Endothelial cell of umbilical vein (primary cell): Measurements from ENCODE around the gene LAMB1. TPM values are rescaled to one million over a fixed set of nuclear protein-coding genes. Genes with fewer than 3 reads are reported as not detected.

ENCODE experiments used
- BruUV-seq: library from RNA; stranded (reverse); fragments of 400-500 nt; replicated peaks from 2 replicates; lab custom pipeline; 2021; lab: Mats Ljungman, UMichigan
- CTCF ChIA-PET: fragments of 300-600, 350-600 bp; sonication (Branson Sonifier 250); formaldehyde crosslinking; loops from one replicate; lab custom pipeline; 2021; ENCODE audit warnings: antibody characterized with exemption, inconsistent platforms; lab: Charles Lee
- POLR2A ChIA-PET: fragments of 300-600, 350-600 bp; sonication (Branson Sonifier 250); formaldehyde crosslinking; loops from one replicate; lab custom pipeline; 2021; ENCODE audit warnings: antibody characterized with exemption, inconsistent platforms; lab: Charles Lee
- DNase-seq: peaks from one replicate; pipeline ENCODE4 v3.0.0-alpha.2; 2011; ENCODE audit warnings: low read depth, low spot score
- FAIRE-seq: peaks from 2 replicates; lab custom pipeline; 2011; peaks lifted over from hg19 to GRCh38; lab: Jason Lieb, UNC
- H2AFZ ChIP-seq: 2 replicates; pipeline ENCODE4 v1.6.0; 2012; ENCODE audit warnings: low read depth, low read length, control low read depth, inconsistent platforms
- H3K27ac ChIP-seq: 2 replicates; pipeline ENCODE4 v1.5.1; 2011; ENCODE audit warnings: low read depth, mild to moderate bottlenecking, control low read depth, low read length, moderate library complexity; ENCODE audit not compliant: insufficient read depth
- H3K27me3 ChIP-seq, 2 experiments: 2 replicates each; pipeline versions ENCODE4 v1.6.0 to v1.6.1; 2011; ENCODE audit warnings: low read length in 2 of 2, mixed read lengths in 1 of 2; ENCODE audit not compliant: control insufficient read depth in 2 of 2, insufficient read depth in 2 of 2
- H3K36me3 ChIP-seq, 2 experiments: 2 replicates in 1 of 2; 3 replicates in 1 of 2; pipeline ENCODE4 v1.5.1; 2011; ENCODE audit warnings: low read length in 2 of 2, mild to moderate bottlenecking in 1 of 2, moderate library complexity in 1 of 2; ENCODE audit not compliant: control insufficient read depth in 2 of 2, insufficient read depth in 2 of 2; ENCODE audit errors: extremely low read depth in 1 of 2
- H3K4me1 ChIP-seq: 3 replicates; pipeline ENCODE4 v1.5.1; 2011; ENCODE audit warnings: mild to moderate bottlenecking, low read length; ENCODE audit not compliant: control insufficient read depth, insufficient read depth; ENCODE audit errors: extremely low read depth
- H3K4me2 ChIP-seq: 2 replicates; pipeline ENCODE4 v1.6.1; 2011; ENCODE audit warnings: low read length, control low read depth, mixed read lengths; ENCODE audit not compliant: insufficient read depth
- H3K4me3 ChIP-seq, 3 experiments: fragments of 200-600 bp in 1 of 3; sonication (generic), shearing (Covaris generic) in 1 of 3; replicated peaks in 1 of 3; 2 replicates each; pipeline ENCODE4 v1.5.1; 2011 to 2016; ENCODE audit warnings: control low read depth in 3 of 3, low read length in 3 of 3, mild to moderate bottlenecking in 2 of 3, inconsistent platforms in 1 of 3, low read depth in 1 of 3, moderate library complexity in 1 of 3; ENCODE audit not compliant: insufficient read depth in 1 of 3
- H3K79me2 ChIP-seq: 2 replicates; pipeline ENCODE4 v1.6.0; 2012; ENCODE audit warnings: low read length, inconsistent platforms; ENCODE audit not compliant: control insufficient read depth, insufficient read depth
- H3K9ac ChIP-seq: replicated peaks from 2 replicates; pipeline ENCODE3; 2011; ENCODE audit warnings: low read length, control low read depth; ENCODE audit not compliant: insufficient read depth; ENCODE audit errors: extremely low read depth
- H3K9me1 ChIP-seq: replicated peaks from 3 replicates; pipeline ENCODE4 v1.6.0; 2011; ENCODE audit warnings: mild to moderate bottlenecking, low read length; ENCODE audit not compliant: control insufficient read depth, insufficient read depth; ENCODE audit errors: extremely low read depth
- H3K9me3 ChIP-seq: replicated peaks from 2 replicates; pipeline ENCODE4 v1.5.1; 2012; ENCODE audit warnings: low read length, inconsistent platforms; ENCODE audit not compliant: control insufficient read depth, insufficient read depth
- H4K20me1 ChIP-seq: replicated peaks from 2 replicates; pipeline ENCODE3; 2011; ENCODE audit warnings: mild to moderate bottlenecking, low read length; ENCODE audit not compliant: control insufficient read depth, insufficient read depth; ENCODE audit errors: extremely low read depth
- CTCF ChIP-seq, 2 donors: IDR thresholded peaks; 1 replicate in 1 of 2; 2 replicates in 1 of 2; pipeline ENCODE4 v1.5.1; 2011; ENCODE audit warnings: low read length in 2 of 2, mild to moderate bottlenecking in 2 of 2, moderate library complexity in 2 of 2, control low read depth in 1 of 2, inconsistent platforms in 1 of 2, low read depth in 1 of 2; ENCODE audit not compliant: insufficient read depth in 1 of 2; ENCODE audit errors: extremely low read depth in 1 of 2
- EZH2 ChIP-seq: IDR thresholded peaks from 2 replicates; pipeline ENCODE4 v1.6.1; 2012; ENCODE audit warnings: borderline replicate concordance, low read depth, mild to moderate bottlenecking, moderate library complexity, low read length, inconsistent platforms; ENCODE audit not compliant: severe bottlenecking
- FOS ChIP-seq: IDR thresholded peaks from 2 replicates; pipeline ENCODE4 v1.6.1; 2011; ENCODE audit warnings: mild to moderate bottlenecking, low read length, moderate library complexity, borderline replicate concordance; ENCODE audit not compliant: insufficient read depth
- GATA2 ChIP-seq: IDR thresholded peaks from 2 replicates; pipeline ENCODE4 v1.7.0; 2011; ENCODE audit warnings: low read depth, mild to moderate bottlenecking, moderate library complexity, mixed read lengths, low read length; ENCODE audit not compliant: insufficient read length, insufficient read depth
- JUN ChIP-seq: IDR thresholded peaks from 2 replicates; pipeline ENCODE4 v1.6.1; 2011; ENCODE audit warnings: borderline replicate concordance, low read depth; ENCODE audit not compliant: insufficient read length, insufficient read depth
- MAX ChIP-seq: IDR thresholded peaks from 2 replicates; pipeline ENCODE4 v1.6.1; 2011; ENCODE audit not compliant: insufficient read depth, insufficient read length
- MYC ChIP-seq: IDR thresholded peaks from one replicate; pipeline ENCODE4 v1.6.1; 2011; ENCODE audit warnings: mild to moderate bottlenecking, low read depth, low read length
- POLR2A ChIP-seq: IDR thresholded peaks from 2 replicates; pipeline ENCODE4 v1.6.1; 2012; ENCODE audit warnings: low read depth, mild to moderate bottlenecking, control low read depth, low read length
- POLR2AphosphoS5 ChIP-seq: IDR thresholded peaks from 2 replicates; pipeline ENCODE4 v1.6.1; 2012; ENCODE audit warnings: low read depth, mild to moderate bottlenecking, control low read depth, low read length, moderate library complexity; ENCODE audit not compliant: insufficient read depth
- dilution Hi-C: fragments of 300-500 bp; cut with MboI; formaldehyde crosslinking; loops from one replicate; pipeline ENCODE4 v1.15.0; 2019; ENCODE audit warnings: low sequenced_read_pairs; ENCODE audit not compliant: extremely low pct_ligation_motif_present
- intact Hi-C: fragments of 100-400 bp; cut with micrococcal nuclease; formaldehyde crosslinking; loops from one replicate; pipeline ENCODE4 v1.10.0; 2022
- polyA plus RNA-seq, 4 experiments: library from polyadenylated mRNA; depleted of rRNA in 3 of 4; stranded (reverse) in 3 of 4; unstranded in 1 of 4; fragments of >200 nt; gene quantifications; 2 replicates each; pipeline versions ENCODE4 v1.2.1 to v1.2.3, GENCODE V29; 2011 to 2012; ENCODE audit warnings: missing spikeins in 1 of 4
- total RNA-seq: library from RNA; stranded (reverse); gene quantifications from 2 replicates; pipeline ENCODE4 v1.2.3, GENCODE V29; 2021

LAMB1 gene
- total and polyA plus RNA-seq, 2 donors (not counting 3 experiments of a cell fraction or from before 2014, with no cell fraction given) = 588 to 703 TPM

- Histone ChIP-seq H3K9me3 (no peaks in the 10 kb centered on the region), H3K4me2 (no peak overlapping the region), H3K36me3 (no peaks in the 10 kb centered on the region), H3K9me1 (no peaks in the 10 kb centered on the region), H2AFZ (no peak overlapping the region), H3K4me1 (peaks cover 21% of the 10 kb centered on the region), H3K27ac (no peak overlapping the region), H3K4me3 (no peak overlapping the region), H4K20me1 (no peaks in the 10 kb centered on the region), H3K79me2 (no peaks in the 10 kb centered on the region), H3K27me3 (no peaks in the 10 kb centered on the region), H3K9ac (no peak overlapping the region)
- no peak for TF ChIP-seq FOS
- intact Hi-C loops = no loop called here
- dilution Hi-C loops = no loop called here
- POLR2A ChIA-PET = no interaction called here
- CTCF ChIA-PET = no interaction called here
- BruUV-seq = no TSS peak
- FAIRE-seq (no peak), DNase-seq (no peak)
These were observed 23.7 kb upstream of the LAMB1 start for GRCh38 chr7:108026647-108027046.

DNA sequence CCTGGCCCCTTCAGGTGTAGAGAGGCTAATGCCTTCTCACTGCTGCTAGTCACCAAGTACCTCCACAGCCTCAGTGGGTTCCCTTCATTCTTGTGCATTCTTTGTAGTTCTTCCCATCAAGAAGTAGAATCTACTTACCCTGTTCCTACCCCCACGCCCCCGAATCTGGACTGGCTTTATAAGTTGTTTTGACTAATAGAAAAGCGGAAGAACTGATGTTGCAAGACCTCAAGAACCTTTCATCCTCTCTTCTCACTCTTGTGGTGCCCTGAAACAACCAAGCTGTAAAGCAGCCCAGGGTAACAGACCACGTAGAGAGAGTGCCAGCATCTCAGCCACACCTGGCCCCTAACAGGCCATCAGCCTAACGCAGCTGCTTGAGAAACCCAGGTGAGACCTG lies 23.2 kb upstream of the LAMB1 start:
- dilution Hi-C loops (no loop called here), intact Hi-C loops (no loop called here)
- Histone ChIP-seq H3K4me1 (peaks cover 24% of the 10 kb centered on the region), H3K9me3 (no peaks in the 10 kb centered on the region), H3K9me1 (no peaks in the 10 kb centered on the region), H4K20me1 (no peaks in the 10 kb centered on the region), H3K4me2 (no peak overlapping the region), H3K27me3 (no peaks in the 10 kb centered on the region), H3K4me3 (no peak overlapping the region), H3K9ac (no peak overlapping the region), H3K79me2 (no peaks in the 10 kb centered on the region), H3K36me3 (no peaks in the 10 kb centered on the region), H3K27ac (no peak overlapping the region), H2AFZ (no peak overlapping the region)
- no peak for TF ChIP-seq POLR2AphosphoS5
- TF ChIP-seq FOS = no peak
- no peak for TF ChIP-seq EZH2
- no peak for TF ChIP-seq JUN
- no peak for TF ChIP-seq CTCF (IDR thresholded peaks at IDR 0.05; ENCODE audit: extremely low read depth in 1 of 2, insufficient read depth in 1 of 2, low read depth in 1 of 2, low read length in 2 of 2)
- no peak for TF ChIP-seq GATA2
- no peak for TF ChIP-seq MYC
- TF ChIP-seq POLR2A = no peak
- no peak for TF ChIP-seq MAX
- ChIA-PET CTCF (interaction anchor here (2.7 kb wide), 1 partner anchor 10 kb away, joined by 11 read pairs; no protein-coding TSS in a partner anchor), POLR2A (no interaction called here)
- no peak for FAIRE-seq
- no peak for DNase-seq
- no TSS peak for BruUV-seq
